Prostate gland (tissue), 2 donors: Measurements from ENCODE around the gene ASPDH.

Experiments
- CTCF ChIP-seq, 4 experiments: fragments of 200-600 bp in 2 of 4; fragments of 450-650 bp in 2 of 4; sonication (generic) in 2 of 4; IDR thresholded peaks; 1 replicate in 3 of 4; 2 replicates in 1 of 4; pipeline ENCODE4 v1.5.1; 2016 to 2019; ENCODE audit warnings: antibody characterized with exemption in 4 of 4, mild to moderate bottlenecking in 2 of 4, moderate library complexity in 2 of 4
- POLR2A ChIP-seq: fragments of 450-650 bp; IDR thresholded peaks from one replicate; pipeline ENCODE4 v1.6.1; 2016; ENCODE audit warnings: antibody characterized with exemption, mild to moderate bottlenecking

- TF ChIP-seq POLR2A (no peak), CTCF (IDR thresholded peaks at IDR 0.05) (no peak)
Observed at GRCh38 chr19:50537306-50537685, 23.6 kb upstream of the ASPDH start.
